GM21515 (cell line): Measurements from ENCODE around the gene SOX5.
A peak's percentile ranks its signal among the peaks of the same experiment; 100 is the strongest.

Experiments
- ATAC-seq: cut with Tn5 transposase; IDR thresholded peaks from one replicate; pipeline ENCODE4 v1.9.1; 2021; ENCODE audit not compliant: unreplicated experiment

The SOX5 gene

DNA sequence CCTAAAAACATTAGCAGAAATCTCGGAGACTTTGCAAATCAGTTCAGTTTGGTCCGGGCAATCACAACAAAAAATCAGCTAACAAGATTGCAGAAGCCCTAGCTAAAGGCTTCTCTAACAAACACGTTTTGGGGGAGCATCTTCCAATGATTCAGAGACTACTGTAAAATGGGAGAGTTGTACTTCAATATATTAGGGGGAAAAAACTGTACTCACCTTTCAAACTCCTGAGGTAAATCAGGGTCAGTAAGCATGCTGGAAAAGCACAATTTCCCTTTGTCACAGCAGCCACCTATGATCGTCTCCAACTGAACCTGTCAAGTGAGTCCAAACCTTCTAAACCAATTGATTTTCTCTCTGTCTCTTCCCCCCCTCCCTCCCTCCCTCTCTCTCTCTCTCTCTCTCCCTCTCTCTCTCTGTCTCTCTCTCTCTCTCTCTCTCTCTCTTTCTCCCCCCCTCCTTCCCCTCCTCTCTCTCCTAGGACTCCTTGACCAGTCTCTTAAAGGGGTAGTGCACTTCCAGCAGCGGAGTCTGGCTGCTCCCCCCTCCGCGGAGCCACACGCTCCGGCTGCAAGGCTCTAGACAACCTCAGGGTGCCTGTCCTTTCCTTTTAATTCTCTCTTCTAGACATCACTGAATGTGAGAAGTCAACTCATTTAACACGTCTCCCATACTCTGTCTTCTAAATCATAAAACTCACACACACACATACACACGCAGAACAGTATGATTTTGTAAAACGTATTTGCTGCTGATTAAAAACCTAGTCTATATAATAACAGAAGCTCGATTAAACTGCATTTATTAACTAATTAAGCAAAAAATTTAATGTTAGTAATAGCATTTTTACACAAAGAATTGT is at the start of gene SOX5:
TSS of gene SOX5 (minus strand) at position 323 of the 862 bp plus-strand sequence. CDS start at position 254, 69 bp downstream.
- ATAC-seq: no peak

DNA sequence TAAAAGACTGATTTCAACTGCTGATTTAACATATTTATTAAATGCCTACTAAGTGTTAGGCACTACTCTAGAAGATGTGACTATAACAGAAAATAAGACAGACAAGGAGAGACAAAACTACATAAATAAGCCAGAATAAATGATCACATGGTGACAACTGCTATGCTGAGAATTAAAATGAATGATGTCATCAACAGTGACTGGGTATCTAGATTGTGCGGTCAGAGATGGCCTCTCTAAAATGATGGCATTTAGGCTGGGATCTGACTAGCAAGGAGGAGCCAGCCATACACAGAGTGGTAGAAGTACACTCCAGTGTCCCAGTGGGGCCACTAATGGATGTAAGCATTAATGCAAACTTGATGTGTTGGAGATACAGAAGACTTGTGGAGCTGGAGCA is 37.6 kb upstream of the SOX5 start:
- ATAC-seq: no peak

- ATAC-seq: no peak
Observed at GRCh38 chr12:23980826-23981225, 31.4 kb upstream of the SOX5 start.

GRCh38 chr12:23964812-23965211 is 15.3 kb upstream of the SOX5 start:
- no peak for ATAC-seq

DNA sequence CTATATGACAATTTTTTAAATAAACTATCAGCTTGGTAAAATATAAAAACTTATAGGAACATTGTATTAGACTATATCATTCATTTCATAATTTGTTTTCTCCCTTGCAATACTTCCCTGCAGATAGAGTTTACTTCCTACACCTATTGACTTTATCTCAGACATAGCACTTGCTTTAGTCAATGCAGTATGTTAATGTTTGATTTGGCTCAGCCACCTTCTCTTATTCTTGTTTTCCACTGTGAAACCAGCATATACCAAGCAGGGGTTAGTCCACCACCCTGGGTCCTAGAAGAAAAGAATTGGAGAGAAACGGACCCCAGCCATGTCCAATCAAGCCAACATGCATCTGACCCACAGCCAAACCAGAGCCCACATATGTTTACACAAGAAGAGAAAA is 10.4 kb upstream of the SOX5 start:
- no peak for ATAC-seq

DNA sequence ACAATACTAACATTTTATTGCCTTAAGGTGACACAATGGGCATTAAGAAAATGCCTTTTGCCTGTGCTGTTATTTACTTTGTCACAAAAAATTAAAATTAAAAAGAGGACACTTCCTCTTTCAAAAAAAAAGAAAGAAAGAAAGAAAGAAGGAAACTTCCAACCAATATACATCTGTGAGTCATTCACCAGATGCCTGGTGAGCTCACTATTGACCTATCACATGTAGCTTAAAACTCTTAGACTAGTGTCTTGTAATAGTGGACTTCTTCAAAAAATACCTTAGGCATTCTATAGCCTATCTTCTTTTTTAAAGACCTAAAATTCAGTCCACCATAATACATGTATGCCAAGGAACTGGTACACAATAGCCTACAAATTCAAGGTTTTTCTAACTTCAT is 4.9 kb upstream of the SOX5 start:
- no peak for ATAC-seq

DNA sequence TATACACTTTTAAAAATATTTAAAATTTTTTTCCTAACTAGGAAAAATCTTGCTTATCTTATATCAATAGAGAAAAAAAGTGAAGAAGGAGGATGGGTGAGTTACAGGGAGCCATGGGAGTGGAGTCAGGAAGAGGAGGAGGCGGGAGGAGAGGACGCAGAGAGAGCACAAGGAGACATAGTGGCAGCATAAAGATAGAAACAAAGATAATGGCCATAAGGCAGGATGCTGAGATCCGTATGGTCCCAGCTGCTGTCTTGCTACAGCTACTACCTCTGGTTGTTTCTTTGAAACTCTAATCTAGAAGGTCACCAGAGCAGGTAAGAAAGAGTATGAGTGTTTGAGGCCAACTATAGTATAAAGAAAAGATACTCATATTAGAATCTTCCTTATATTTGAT is 2.6 kb upstream of the SOX5 start:
- ATAC-seq: no peak

- ATAC-seq: no peak
Observed at GRCh38 chr12:23950775-23951451, 1.4 kb upstream of the SOX5 start.

- no peak for ATAC-seq
Observed at GRCh38 chr12:23950210-23950774, 822 bp upstream of the SOX5 start.

DNA sequence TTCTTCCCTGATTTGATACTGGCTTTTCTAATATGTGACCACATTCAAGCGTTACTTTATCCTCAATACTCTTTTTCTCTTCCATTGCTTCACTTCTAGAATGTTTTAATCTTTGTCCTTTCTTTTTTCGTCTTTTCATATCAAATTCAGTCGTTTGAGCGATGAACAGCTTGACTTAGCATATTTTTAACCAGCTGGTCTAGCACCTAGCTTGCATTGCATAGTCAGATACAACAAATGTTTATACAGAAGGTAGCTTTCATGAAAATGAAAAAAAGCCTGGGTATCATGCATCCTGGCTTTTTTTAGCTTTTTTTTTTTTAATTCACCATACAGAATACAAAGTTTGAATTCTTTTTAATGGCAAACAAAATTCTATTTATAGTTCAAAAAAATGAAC is 1.2 kb downstream of the SOX5 start:
- no peak for ATAC-seq

- ATAC-seq: no peak
Observed at GRCh38 chr12:23947395-23947794, 2.1 kb downstream of the SOX5 start.

GRCh38 chr12:23945249-23945648 is 4.2 kb downstream of the SOX5 start:
- no peak for ATAC-seq

GRCh38 chr12:23944067-23944466 is 5.4 kb downstream of the SOX5 start:
- no peak for ATAC-seq

DNA sequence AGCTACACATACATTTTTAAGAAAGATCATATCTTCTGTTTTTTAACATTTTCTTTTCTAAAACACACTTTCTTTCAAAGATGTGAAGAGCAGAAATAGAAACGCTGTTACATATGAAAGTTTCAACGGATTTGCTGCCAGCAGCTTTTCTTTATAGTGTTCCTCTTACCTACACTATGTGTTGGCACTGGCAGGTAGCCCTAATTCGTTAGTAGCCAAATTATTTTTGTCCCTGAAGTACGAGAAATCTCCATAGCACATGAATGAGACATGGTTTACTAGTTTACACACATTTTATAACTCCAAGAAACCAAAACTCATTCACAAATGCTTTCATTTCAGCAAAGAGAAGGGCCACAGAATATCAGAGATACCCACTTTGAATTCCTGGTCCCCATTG is 6.6 kb downstream of the SOX5 start:
- ATAC-seq: no peak

GRCh38 chr12:23941780-23942179 is 7.7 kb downstream of the SOX5 start:
- ATAC-seq: no peak

- ATAC-seq: no peak
Observed at GRCh38 chr12:23938422-23938821, 11.0 kb downstream of the SOX5 start.

- ATAC-seq: no peak
Observed at GRCh38 chr12:23931176-23931575, 18.3 kb downstream of the SOX5 start.

DNA sequence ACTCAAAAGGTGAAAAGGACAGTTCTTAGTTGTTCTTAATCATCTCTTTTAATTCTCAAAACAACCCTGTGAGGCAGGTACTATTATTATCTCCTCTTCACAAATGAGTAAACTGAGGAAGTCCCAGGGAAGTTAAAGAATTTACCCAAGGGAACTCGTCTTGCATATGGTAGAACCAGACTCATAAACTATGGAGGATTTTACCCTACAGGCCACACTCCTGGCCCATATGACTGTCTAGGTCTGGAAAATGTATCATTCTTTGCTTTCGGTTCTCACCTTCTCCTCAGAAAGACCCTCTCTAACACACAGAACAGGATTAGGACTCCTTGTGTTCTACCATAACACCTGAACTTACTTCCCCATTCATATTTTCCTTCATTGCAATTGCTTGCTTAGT is 18.9 kb downstream of the SOX5 start:
- ATAC-seq: no peak

DNA sequence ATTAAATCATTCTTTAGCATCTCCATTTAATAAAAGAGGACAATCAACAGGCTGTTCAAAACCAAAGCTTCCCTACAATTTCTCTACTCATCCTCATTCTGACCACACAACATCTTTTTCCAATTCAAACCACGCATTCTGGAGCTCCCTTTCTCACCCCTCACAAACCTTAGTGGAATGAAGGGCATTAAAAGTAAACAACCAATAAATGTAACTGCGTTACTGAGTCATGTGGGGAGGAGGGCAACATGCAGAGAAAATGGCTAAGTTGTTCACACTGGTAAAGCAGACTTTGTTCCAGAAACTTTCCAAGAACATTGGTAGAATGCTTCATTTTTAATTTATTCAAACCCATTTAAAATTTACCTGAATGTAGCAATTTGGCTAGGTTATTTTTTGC is 19.6 kb downstream of the SOX5 start:
- ATAC-seq: no peak

- no peak for ATAC-seq
Observed at GRCh38 chr12:23927907-23928306, 21.6 kb downstream of the SOX5 start.

GRCh38 chr12:23921099-23921856 is 28.2 kb downstream of the SOX5 start:
- peak; percentile 64 for ATAC-seq
